A673 (cell line): ENCODE results near the gene CRY2. TPM values are rescaled to one million over a fixed set of nuclear protein-coding genes. Genes with fewer than 3 reads are reported as not detected.

Source experiments
- BruUV-seq: library from RNA; stranded (reverse); fragments of 400-500 nt; replicated peaks from 2 replicates; lab custom pipeline; 2021; lab: Mats Ljungman, UMichigan
- CTCF ChIA-PET: fragments of 300-600 bp; sonication (Branson Sonifier 250); formaldehyde crosslinking; loops from one replicate; lab custom pipeline; 2022; ENCODE audit warnings: antibody characterized with exemption; lab: Charles Lee
- POLR2A ChIA-PET: fragments of 300-600 bp; sonication (Branson Sonifier 250); formaldehyde crosslinking; loops from one replicate; lab custom pipeline; 2022; ENCODE audit warnings: antibody characterized with exemption; ENCODE audit not compliant: low non-redundant PET; lab: Charles Lee
- DNase-seq: peaks from one replicate; pipeline ENCODE4 v3.0.0-alpha.2; 2015; ENCODE audit warnings: low spot score
- H3K27ac ChIP-seq: fragments of 200-600 bp; sonication (generic); 2 replicates; pipeline ENCODE4 v1.5.1; 2016; ENCODE audit warnings: mixed run types, low read depth, mild to moderate bottlenecking, mixed read lengths, antibody characterized with exemption, low read length; ENCODE audit not compliant: poor library complexity, severe bottlenecking
- H3K27me3 ChIP-seq: fragments of 200-600 bp; sonication (generic); replicated peaks from 2 replicates; pipeline ENCODE4 v1.6.1; 2017; ENCODE audit warnings: mixed run types, low read depth, mild to moderate bottlenecking, mixed read lengths, antibody characterized with exemption, low read length; ENCODE audit not compliant: insufficient read depth, poor library complexity
- H3K36me3 ChIP-seq: fragments of 200-600 bp; sonication (generic); 2 replicates; pipeline ENCODE4 v1.6.1; 2016; ENCODE audit warnings: mixed run types, mild to moderate bottlenecking, mixed read lengths, antibody characterized with exemption, low read length; ENCODE audit not compliant: insufficient read depth, poor library complexity, severe bottlenecking
- H3K4me1 ChIP-seq: fragments of 200-600 bp; sonication (generic); 2 replicates; pipeline ENCODE4 v1.6.1; 2017; ENCODE audit warnings: mixed run types, mild to moderate bottlenecking, mixed read lengths, antibody characterized with exemption, low read length; ENCODE audit not compliant: insufficient read depth, poor library complexity, severe bottlenecking
- H3K4me3 ChIP-seq: fragments of 200-600 bp; sonication (generic); 2 replicates; pipeline ENCODE4 v1.5.1; 2016; ENCODE audit warnings: low read depth, mixed run types, mild to moderate bottlenecking, mixed read lengths, low read length; ENCODE audit not compliant: poor library complexity, severe bottlenecking
- H3K9me3 ChIP-seq: fragments of 200-600 bp; sonication (generic); 2 replicates; pipeline ENCODE4 v1.6.1; 2016; ENCODE audit warnings: mixed run types, low read depth, mild to moderate bottlenecking, mixed read lengths, antibody characterized with exemption, low read length; ENCODE audit not compliant: poor library complexity, severe bottlenecking
- EZH2 ChIP-seq: fragments of 200-600 bp; sonication (generic); IDR thresholded peaks from 2 replicates; pipeline ENCODE4 v1.6.1; 2017; ENCODE audit warnings: borderline replicate concordance, low read depth, mild to moderate bottlenecking, mixed read lengths, antibody characterized with exemption, low read length; ENCODE audit not compliant: poor library complexity, severe bottlenecking
- intact Hi-C: fragments of 100-400 bp; cut with micrococcal nuclease; formaldehyde crosslinking; loops from one replicate; pipeline ENCODE4 v1.10.0; 2022; ENCODE audit not compliant: unreplicated experiment
- total RNA-seq: library from RNA; stranded (reverse); gene quantifications from 2 replicates; pipeline ENCODE4 v1.2.3, GENCODE V29; 2021
- TF ChIP-seq, protein P1 (sequence below): fragments of 300-800, 200-600 bp; sonication (generic); conservative IDR thresholded peaks from 2 replicates; pipeline ENCODE4 v1.5.1; 2017; ENCODE audit warnings: low read depth, mild to moderate bottlenecking, antibody characterized with exemption, low read length, moderate library complexity, mixed read lengths

CRY2 gene
- total RNA-seq, 1 experiment from 2014 or later: 46.4 TPM

DNA sequence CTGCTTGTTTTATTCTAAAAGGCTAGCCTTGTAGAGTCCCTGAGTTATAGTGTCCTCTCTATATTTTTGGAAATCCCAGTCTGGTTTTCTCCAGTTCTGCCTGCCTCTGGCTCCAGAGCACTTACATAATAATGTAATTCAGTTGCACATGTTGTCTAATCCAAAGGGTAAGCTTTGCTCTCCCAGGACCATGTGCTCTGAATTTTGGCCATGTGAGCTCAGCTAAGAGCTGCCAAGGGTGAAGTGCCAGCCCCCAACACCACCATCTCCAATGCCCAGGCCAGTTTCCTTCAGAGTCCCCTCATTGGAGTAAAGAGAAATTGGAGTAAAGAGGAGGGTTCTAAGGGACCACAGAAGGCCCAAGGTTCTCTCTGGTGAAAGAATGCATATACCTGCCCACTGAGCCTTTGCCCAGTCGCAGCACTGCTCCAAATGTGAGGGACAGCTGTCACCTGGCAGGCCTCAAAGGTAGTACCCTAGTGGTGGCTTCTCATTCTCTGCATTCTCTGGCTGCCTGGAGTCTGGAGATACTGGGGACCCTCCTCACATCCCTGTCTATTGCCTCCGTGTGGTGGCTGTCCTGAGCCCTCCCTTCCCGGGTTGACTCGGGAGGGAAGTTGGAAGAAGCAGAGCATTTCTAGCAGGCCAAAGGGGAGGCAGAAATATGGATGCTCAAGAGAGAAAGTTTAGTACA lies 4.9 kb downstream of the CRY2 start:
- Histone ChIP-seq H3K4me1 (peaks cover 38% of the 10 kb centered on the region), H3K27ac (peak overlapping the region; percentile 5), H3K9me3 (no peaks in the 10 kb centered on the region), H3K4me3 (no peak overlapping the region), H3K36me3 (peaks cover 5% of the 10 kb centered on the region), H3K27me3 (no peaks in the 10 kb centered on the region)
- no TSS peak for BruUV-seq
- ChIA-PET CTCF (no interaction called here), POLR2A (no interaction called here)
- no peak for TF ChIP-seq EZH2
- TF ChIP-seq, protein P1, sequence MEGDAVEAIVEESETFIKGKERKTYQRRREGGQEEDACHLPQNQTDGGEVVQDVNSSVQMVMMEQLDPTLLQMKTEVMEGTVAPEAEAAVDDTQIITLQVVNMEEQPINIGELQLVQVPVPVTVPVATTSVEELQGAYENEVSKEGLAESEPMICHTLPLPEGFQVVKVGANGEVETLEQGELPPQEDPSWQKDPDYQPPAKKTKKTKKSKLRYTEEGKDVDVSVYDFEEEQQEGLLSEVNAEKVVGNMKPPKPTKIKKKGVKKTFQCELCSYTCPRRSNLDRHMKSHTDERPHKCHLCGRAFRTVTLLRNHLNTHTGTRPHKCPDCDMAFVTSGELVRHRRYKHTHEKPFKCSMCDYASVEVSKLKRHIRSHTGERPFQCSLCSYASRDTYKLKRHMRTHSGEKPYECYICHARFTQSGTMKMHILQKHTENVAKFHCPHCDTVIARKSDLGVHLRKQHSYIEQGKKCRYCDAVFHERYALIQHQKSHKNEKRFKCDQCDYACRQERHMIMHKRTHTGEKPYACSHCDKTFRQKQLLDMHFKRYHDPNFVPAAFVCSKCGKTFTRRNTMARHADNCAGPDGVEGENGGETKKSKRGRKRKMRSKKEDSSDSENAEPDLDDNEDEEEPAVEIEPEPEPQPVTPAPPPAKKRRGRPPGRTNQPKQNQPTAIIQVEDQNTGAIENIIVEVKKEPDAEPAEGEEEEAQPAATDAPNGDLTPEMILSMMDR: 0 out of 2 replicates have a peak, but pooled peaks have one; percentile 13
- no peak for DNase-seq
- intact Hi-C loops: no loop called here

DNA sequence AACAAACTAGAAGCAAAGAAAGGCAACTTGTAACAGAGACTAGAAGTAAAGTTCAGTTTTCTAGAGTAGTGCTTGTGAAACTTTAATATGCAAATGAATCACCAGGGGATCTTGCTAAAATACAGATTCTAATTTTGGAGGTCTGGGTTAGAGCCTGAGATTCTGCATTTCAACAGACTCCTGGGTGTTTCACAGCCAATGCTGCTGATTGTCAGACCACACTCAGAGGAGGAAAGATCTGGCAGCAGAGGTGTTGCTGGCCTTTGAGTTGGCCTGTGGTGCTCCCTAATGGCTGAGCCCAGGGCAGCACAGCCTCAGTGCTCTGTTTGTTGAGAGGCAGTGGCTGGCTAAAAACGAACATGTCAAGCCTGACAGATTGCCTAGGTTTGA lies 5.4 kb downstream of the CRY2 start:
- intact Hi-C loops: no loop called here
- H3K36me3 ChIP-seq: peaks cover 10% of the 10 kb centered on the region
- BruUV-seq: no TSS peak
- H3K4me3 ChIP-seq: no peak overlapping the region
- POLR2A ChIA-PET: no interaction called here
- TF ChIP-seq, protein P1: no peak
- TF ChIP-seq EZH2: no peak
- CTCF ChIA-PET: interaction anchor here (1.0 kb wide), 1 partner anchor 20 kb away, joined by 4 read pairs; no protein-coding TSS in a partner anchor
- no peak for DNase-seq
- H3K9me3 ChIP-seq: no peaks in the 10 kb centered on the region
- no peaks in the 10 kb centered on the region for H3K27me3 ChIP-seq
- H3K27ac ChIP-seq: no peak overlapping the region
- peaks cover 40% of the 10 kb centered on the region for H3K4me1 ChIP-seq

DNA sequence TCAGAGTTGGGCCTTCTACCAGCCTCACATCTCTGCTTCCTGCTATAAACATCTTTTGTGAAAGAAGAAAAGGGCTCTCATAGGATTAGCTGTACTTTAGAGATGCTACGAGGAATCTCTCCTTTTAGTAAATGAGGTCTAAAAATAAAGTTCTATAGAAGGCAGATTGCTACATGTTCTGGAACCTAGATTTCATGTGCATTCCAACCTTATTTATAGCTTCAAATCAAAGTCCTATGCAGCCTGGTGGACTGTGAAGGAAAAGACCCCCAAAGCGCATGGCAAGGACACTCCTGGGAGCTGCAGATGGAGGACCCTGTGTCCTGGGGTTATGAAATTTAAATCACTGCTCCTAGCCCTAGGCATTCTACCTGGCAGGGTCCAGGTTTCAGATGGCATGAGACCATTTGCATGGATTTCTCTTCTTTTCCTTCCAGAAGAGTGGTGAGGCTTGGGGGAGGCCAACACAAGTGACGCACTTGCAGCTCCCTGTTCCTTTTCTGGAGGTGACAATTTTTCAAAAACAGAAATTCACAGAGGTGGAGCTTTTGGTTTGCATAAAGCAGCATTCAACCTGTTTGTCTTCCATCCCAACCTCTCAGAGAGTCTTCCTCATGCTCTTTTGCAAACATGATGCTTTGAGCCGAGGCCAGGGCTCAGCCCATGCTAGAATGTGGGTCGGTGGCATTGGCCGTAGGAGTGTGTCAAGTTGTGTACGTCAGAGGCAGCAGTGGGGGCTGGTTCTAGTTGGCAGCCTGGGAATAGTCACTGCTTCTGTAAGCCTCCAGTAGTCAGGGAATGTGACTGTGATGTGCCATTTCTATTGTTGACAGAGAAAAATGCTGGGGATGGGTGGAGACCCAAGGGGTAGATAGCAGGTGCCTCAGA lies 6.3 kb downstream of the CRY2 start:
- Histone ChIP-seq H3K4me1 (peaks cover 43% of the 10 kb centered on the region), H3K27me3 (no peaks in the 10 kb centered on the region), H3K27ac (no peak overlapping the region), H3K4me3 (no peak overlapping the region), H3K9me3 (no peaks in the 10 kb centered on the region), H3K36me3 (peaks cover 17% of the 10 kb centered on the region)
- BruUV-seq: no TSS peak
- DNase-seq: no peak
- CTCF ChIA-PET: interaction anchor here (1.0 kb wide), 1 partner anchor 19 kb away, joined by 4 read pairs; no protein-coding TSS in a partner anchor
- TF ChIP-seq EZH2: no peak
- TF ChIP-seq, protein P1: no peak
- POLR2A ChIA-PET: no interaction called here
- intact Hi-C loops: no loop called here
